Prostate gland (tissue), 2 donors: ENCODE data around the gene FERMT3. TPM values are rescaled to one million over a fixed set of nuclear protein-coding genes. Genes with fewer than 3 reads are reported as not detected.
A peak's percentile ranks its signal among the peaks of the same experiment; 100 is the strongest.

Experiments used
- DNase-seq: peaks from one replicate; pipeline ENCODE4 v3.0.0-alpha.2; 2019; ENCODE audit warnings: low spot score
- H3K27ac ChIP-seq, 2 donors: fragments of 200-600 bp; sonication (generic); 2 replicates each; pipeline ENCODE4 v1.5.1; 2017 to 2019
- H3K27me3 ChIP-seq: fragments of 200-600 bp; sonication (generic); replicated peaks from 2 replicates; pipeline ENCODE4 v1.5.1; 2019; ENCODE audit not compliant: insufficient read depth
- H3K36me3 ChIP-seq, 2 donors: fragments of 200-600 bp; sonication (generic); 1 replicate in 1 of 2; 2 replicates in 1 of 2; pipeline versions ENCODE4 v1.5.1 to v1.8.1; 2017 to 2019
- H3K4me1 ChIP-seq: fragments of 200-600 bp; sonication (generic); replicated peaks from 2 replicates; pipeline ENCODE4 v1.5.1; 2019
- H3K4me3 ChIP-seq, 2 donors: fragments of 200-600 bp; sonication (generic); 2 replicates each; pipeline ENCODE4 v1.5.1; 2017 to 2019
- H3K9me3 ChIP-seq: fragments of 200-600 bp; sonication (generic); 2 replicates; pipeline ENCODE4 v1.5.1; 2017
- POLR2A ChIP-seq: fragments of 450-650 bp; IDR thresholded peaks from one replicate; pipeline ENCODE4 v1.6.1; 2016; ENCODE audit warnings: antibody characterized with exemption, mild to moderate bottlenecking
- POLR2AphosphoS5 ChIP-seq: sonication (generic); formaldehyde crosslinking; IDR thresholded peaks from one replicate; pipeline ENCODE4 v1.6.1; 2017; ENCODE audit warnings: antibody characterized with exemption
- WGBS: methylation state at CpG from one replicate; pipeline ENCODE4 v1.1.5; 2018; 5-methylcytosine and 5-hydroxymethylcytosine counted together
- intact Hi-C: fragments of 100-400 bp; cut with DNase I; formaldehyde crosslinking; loops from one replicate; pipeline ENCODE4 v1.14.2; 2022
- total RNA-seq, 2 donors: library from RNA; depleted of rRNA; stranded (reverse); fragments of >200 nt; gene quantifications; one replicate each; pipeline ENCODE4 v1.1.0, GENCODE V29; 2016
- TF ChIP-seq, protein P1 (sequence below), 4 experiments: fragments of 200-600 bp in 2 of 4; fragments of 450-650 bp in 2 of 4; sonication (generic) in 2 of 4; IDR thresholded peaks; 1 replicate in 3 of 4; 2 replicates in 1 of 4; pipeline ENCODE4 v1.5.1; 2016 to 2019; ENCODE audit warnings: antibody characterized with exemption in 4 of 4, mild to moderate bottlenecking in 2 of 4, moderate library complexity in 2 of 4

FERMT3 gene
- total RNA-seq, 2 donors from 2014 or later, result 5.3 to 12.8 TPM

- peak; percentile 37 for TF ChIP-seq POLR2AphosphoS5
- TF ChIP-seq POLR2A, result peak; percentile 59
- TF ChIP-seq, protein P1, sequence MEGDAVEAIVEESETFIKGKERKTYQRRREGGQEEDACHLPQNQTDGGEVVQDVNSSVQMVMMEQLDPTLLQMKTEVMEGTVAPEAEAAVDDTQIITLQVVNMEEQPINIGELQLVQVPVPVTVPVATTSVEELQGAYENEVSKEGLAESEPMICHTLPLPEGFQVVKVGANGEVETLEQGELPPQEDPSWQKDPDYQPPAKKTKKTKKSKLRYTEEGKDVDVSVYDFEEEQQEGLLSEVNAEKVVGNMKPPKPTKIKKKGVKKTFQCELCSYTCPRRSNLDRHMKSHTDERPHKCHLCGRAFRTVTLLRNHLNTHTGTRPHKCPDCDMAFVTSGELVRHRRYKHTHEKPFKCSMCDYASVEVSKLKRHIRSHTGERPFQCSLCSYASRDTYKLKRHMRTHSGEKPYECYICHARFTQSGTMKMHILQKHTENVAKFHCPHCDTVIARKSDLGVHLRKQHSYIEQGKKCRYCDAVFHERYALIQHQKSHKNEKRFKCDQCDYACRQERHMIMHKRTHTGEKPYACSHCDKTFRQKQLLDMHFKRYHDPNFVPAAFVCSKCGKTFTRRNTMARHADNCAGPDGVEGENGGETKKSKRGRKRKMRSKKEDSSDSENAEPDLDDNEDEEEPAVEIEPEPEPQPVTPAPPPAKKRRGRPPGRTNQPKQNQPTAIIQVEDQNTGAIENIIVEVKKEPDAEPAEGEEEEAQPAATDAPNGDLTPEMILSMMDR (IDR thresholded peaks at IDR 0.05), result peak in 1 of 4 experiments; percentile 35
- Histone ChIP-seq H3K4me3 (peak overlapping the region; percentile 73 to 90), H3K4me1 (peaks cover 11% of the 10 kb centered on the region), H3K36me3 (no peaks in the 10 kb centered on the region), H3K27ac (peak overlapping the region; percentile 70 to 83), H3K9me3 (no peaks in the 10 kb centered on the region), H3K27me3 (no peaks in the 10 kb centered on the region)
- intact Hi-C loops, result loop anchor here (5.0 kb wide), 1 partner anchor 50 kb away; the partner anchor contains the start of gene CATSPERZ
- peak; percentile 58 for DNase-seq
- 5% methylated on average over 19 of the region's 23 CpGs for WGBS
Measured at GRCh38 chr11:64252003-64252872, 45.7 kb downstream of the FERMT3 start.

DNA sequence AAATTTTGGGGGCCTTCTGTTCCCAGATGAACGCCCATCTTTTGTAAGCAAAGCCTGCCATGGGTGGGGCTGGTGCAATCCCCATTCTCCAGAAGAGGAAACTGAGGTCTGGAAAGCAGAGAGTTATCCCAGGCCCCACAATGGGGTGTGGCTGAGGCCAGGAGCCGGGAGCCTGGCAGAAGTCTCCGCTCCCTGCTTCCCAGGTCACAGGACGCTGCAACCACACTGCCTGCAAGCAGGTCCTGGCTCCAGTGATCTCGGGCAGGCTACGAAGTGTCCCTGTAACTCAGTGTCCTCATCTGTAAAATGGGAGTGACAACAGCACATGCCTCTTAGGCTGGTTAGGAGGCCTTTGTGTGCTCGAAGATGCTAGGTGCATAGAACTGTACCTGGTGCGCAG is 46.5 kb downstream of the FERMT3 start:
- WGBS, result 75% methylated on average over 8 of the region's 8 CpGs
- Histone ChIP-seq H3K4me3 (no peak overlapping the region), H3K27ac (peak overlapping the region in 1 of 2 donors; percentile 83), H3K4me1 (peaks cover 11% of the 10 kb centered on the region), H3K9me3 (no peaks in the 10 kb centered on the region), H3K36me3 (no peaks in the 10 kb centered on the region), H3K27me3 (no peaks in the 10 kb centered on the region)
- no peak for DNase-seq
- TF ChIP-seq POLR2AphosphoS5, result no peak
- TF ChIP-seq, protein P1 (IDR thresholded peaks at IDR 0.05), result no peak
- TF ChIP-seq POLR2A, result no peak
- intact Hi-C loops, result loop anchor here (5.0 kb wide), 1 partner anchor 49 kb away; the partner anchor contains the start of gene CATSPERZ

DNA sequence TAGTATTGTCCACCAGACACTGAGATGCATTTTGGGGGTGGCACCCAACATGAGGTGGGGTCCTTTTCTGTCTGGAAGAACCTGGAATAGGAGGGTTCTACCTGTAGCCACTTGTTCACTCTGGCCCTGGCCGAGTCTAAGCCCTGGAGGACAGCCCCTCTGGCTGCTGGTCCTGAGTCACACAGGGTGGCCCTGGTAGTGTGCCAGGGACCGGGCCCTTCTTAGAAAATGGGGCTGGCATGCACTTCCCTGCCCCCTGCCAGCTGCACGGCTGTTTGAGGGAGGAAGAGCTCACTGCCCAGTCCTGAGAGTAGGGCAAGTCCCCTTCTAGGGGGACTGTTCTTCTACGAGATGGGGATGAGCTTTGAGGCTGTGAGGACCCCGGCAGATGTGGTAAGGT is 47.0 kb downstream of the FERMT3 start:
- Histone ChIP-seq H3K27ac (no peak overlapping the region), H3K4me1 (peaks cover 11% of the 10 kb centered on the region), H3K27me3 (no peaks in the 10 kb centered on the region), H3K4me3 (no peak overlapping the region), H3K9me3 (no peaks in the 10 kb centered on the region), H3K36me3 (peaks cover 0 to 4% of the 10 kb centered on the region in 2 donors)
- TF ChIP-seq POLR2A, result no peak
- TF ChIP-seq, protein P1 (IDR thresholded peaks at IDR 0.05), result no peak
- no peak for TF ChIP-seq POLR2AphosphoS5
- WGBS, result 36% methylated on average over 5 of the region's 5 CpGs
- no peak for DNase-seq
- intact Hi-C loops, result loop anchor here (5.0 kb wide), 1 partner anchor 49 kb away; the partner anchor contains the start of gene CATSPERZ

DNA sequence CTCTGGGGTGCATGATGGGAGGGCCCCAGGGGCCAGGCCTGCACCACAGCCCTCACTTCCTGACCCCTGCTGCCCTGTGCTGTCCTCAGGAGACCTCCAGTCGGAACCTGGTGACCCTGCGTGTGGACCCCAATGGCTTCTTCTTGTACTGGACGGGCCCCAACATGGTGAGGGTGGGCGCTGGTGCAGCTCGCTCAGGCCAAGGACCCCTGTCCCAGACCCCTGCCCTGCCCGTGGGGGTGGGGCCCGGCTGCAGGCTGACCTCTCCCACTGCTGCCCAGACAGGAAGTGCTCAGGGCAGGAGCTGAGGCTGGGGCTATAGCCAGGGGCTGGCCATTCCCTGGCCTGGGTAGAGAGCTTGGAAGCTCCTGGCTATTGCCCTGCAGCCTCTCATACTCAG is 47.8 kb downstream of the FERMT3 start:
- Histone ChIP-seq H3K4me3 (no peak overlapping the region), H3K9me3 (no peaks in the 10 kb centered on the region), H3K36me3 (peaks cover 0 to 12% of the 10 kb centered on the region in 2 donors), H3K27ac (no peak overlapping the region), H3K4me1 (peaks cover 11% of the 10 kb centered on the region), H3K27me3 (no peaks in the 10 kb centered on the region)
- intact Hi-C loops, result loop anchor here (5.0 kb wide), 1 partner anchor 48 kb away; the partner anchor contains the start of gene CATSPERZ
- DNase-seq, result no peak
- TF ChIP-seq, protein P1 (IDR thresholded peaks at IDR 0.05), result no peak
- TF ChIP-seq POLR2AphosphoS5 (no peak), POLR2A (no peak)
- WGBS, result 94% methylated on average over 7 of the region's 7 CpGs
